ENCODE data around the gene CLCN7. TPM values are rescaled to one million over a fixed set of nuclear protein-coding genes. Genes with fewer than 3 reads are reported as not detected.
"Not testable (repeated sequence)": the region's sequence is repeated elsewhere in the genome, so short reads cannot be mapped to it uniquely, and the experiment has no call there.

The CLCN7 gene
- total RNA-seq, 1 experiment from 2014 or later, result 48.2 TPM

- DNase-seq (no peak), ATAC-seq (no peak)
- ChIA-PET POLR2A (ENCODE audit: unreplicated experiment) (no interaction called here), CTCF (no interaction called here)
- no peaks in the 10 kb centered on the region for H3K27me3 ChIP-seq (ENCODE audit: low read length)
- no peak overlapping the region for H3K4me2 ChIP-seq (ENCODE audit: low read length)
- no peak for TF ChIP-seq EZH2 (IDR thresholded peaks at IDR 0.05; ENCODE audit: low read length, unreplicated experiment)
- TF ChIP-seq, protein P1, sequence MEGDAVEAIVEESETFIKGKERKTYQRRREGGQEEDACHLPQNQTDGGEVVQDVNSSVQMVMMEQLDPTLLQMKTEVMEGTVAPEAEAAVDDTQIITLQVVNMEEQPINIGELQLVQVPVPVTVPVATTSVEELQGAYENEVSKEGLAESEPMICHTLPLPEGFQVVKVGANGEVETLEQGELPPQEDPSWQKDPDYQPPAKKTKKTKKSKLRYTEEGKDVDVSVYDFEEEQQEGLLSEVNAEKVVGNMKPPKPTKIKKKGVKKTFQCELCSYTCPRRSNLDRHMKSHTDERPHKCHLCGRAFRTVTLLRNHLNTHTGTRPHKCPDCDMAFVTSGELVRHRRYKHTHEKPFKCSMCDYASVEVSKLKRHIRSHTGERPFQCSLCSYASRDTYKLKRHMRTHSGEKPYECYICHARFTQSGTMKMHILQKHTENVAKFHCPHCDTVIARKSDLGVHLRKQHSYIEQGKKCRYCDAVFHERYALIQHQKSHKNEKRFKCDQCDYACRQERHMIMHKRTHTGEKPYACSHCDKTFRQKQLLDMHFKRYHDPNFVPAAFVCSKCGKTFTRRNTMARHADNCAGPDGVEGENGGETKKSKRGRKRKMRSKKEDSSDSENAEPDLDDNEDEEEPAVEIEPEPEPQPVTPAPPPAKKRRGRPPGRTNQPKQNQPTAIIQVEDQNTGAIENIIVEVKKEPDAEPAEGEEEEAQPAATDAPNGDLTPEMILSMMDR (conservative IDR thresholded peaks at IDR 0.05; ENCODE audit: low read depth, low read length), result no peak
- TF ChIP-seq EZH2phosphoT487 (IDR thresholded peaks at IDR 0.05; ENCODE audit: borderline replicate concordance, low read length), result no peak
- no peak overlapping the region for H3K4me3 ChIP-seq (ENCODE audit: low read length)
- no peaks in the 10 kb centered on the region for H3K9me3 ChIP-seq (ENCODE audit: low read length)
- BruUV-seq (replicated peaks), result no TSS peak
- H3K79me2 ChIP-seq (ENCODE audit: low read length), result peaks cover 43% of the 10 kb centered on the region
- no peak overlapping the region for H3K9ac ChIP-seq (ENCODE audit: low read length)
- H3K27ac ChIP-seq (ENCODE audit: low read length), result no peak overlapping the region
- H3F3A ChIP-seq (ENCODE audit: low read length, unreplicated experiment), result no peaks in the 10 kb centered on the region
- no peaks in the 10 kb centered on the region for H3K36me3 ChIP-seq (ENCODE audit: low read depth, low read length)
- no peaks in the 10 kb centered on the region for H4K20me1 ChIP-seq (ENCODE audit: low read length)
- intact Hi-C loops (cut with micrococcal nuclease), result no loop called here
- no peak overlapping the region for H2AFZ ChIP-seq (ENCODE audit: low read length)
- H3K9me2 ChIP-seq (replicated peaks; ENCODE audit: low read length), result no peaks in the 10 kb centered on the region
- no peaks in the 10 kb centered on the region; the same call in 1 of the 2 replicates for H3K4me1 ChIP-seq (ENCODE audit: insufficient read depth, low read length)
Observed at GRCh38 chr16:1469693-1470201, 5.1 kb downstream of the CLCN7 start.

GRCh38 chr16:1469141-1469540 is 5.7 kb downstream of the CLCN7 start:
- H3K9ac ChIP-seq (ENCODE audit: low read length); H3K4me1 ChIP-seq (ENCODE audit: insufficient read depth, low read length); H3F3A ChIP-seq (ENCODE audit: low read length, unreplicated experiment); H4K20me1 ChIP-seq (ENCODE audit: low read length); H3K27ac ChIP-seq (ENCODE audit: low read length); ATAC-seq; intact Hi-C loops (cut with micrococcal nuclease); POLR2A ChIA-PET (ENCODE audit: unreplicated experiment); H3K27me3 ChIP-seq (ENCODE audit: low read length); H3K36me3 ChIP-seq (ENCODE audit: low read depth, low read length); DNase-seq; H3K4me3 ChIP-seq (ENCODE audit: low read length); H3K9me2 ChIP-seq (replicated peaks; ENCODE audit: low read length); CTCF ChIA-PET; H3K4me2 ChIP-seq (ENCODE audit: low read length); BruUV-seq (replicated peaks); H3K9me3 ChIP-seq (ENCODE audit: low read length); H2AFZ ChIP-seq (ENCODE audit: low read length): not testable (repeated sequence)
- peaks cover 39% of the 10 kb centered on the region for H3K79me2 ChIP-seq (ENCODE audit: low read length)

DNA sequence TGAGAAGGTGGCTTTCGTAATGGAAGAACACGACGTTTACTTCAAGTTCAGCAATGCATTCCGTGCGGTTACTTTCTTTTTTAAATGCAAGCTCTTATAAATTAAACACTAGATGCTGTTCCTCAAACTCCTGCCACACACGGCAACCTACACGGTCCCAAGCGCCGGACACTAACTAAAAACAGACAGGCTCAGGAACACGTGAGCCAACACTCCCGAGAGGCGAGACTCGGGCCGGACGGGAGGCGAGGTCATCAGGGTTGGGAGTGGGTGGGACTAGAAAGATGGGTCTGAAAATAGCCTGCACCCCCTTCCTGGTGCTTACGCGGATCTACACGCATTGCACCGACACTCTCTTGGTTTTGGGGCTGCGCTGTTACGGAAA is 6.4 kb downstream of the CLCN7 start:
- H3K9me2 ChIP-seq (replicated peaks; ENCODE audit: low read length), result no peaks in the 10 kb centered on the region
- H3K9me3 ChIP-seq (ENCODE audit: low read length), result no peaks in the 10 kb centered on the region
- H3K27me3 ChIP-seq (ENCODE audit: low read length), result no peaks in the 10 kb centered on the region
- intact Hi-C loops (cut with micrococcal nuclease), result no loop called here
- H2AFZ ChIP-seq (ENCODE audit: low read length), result no peak overlapping the region
- H3K4me2 ChIP-seq (ENCODE audit: low read length), result no peak overlapping the region
- no peaks in the 10 kb centered on the region for H3F3A ChIP-seq (ENCODE audit: low read length, unreplicated experiment)
- H3K36me3 ChIP-seq (ENCODE audit: low read depth, low read length), result no peaks in the 10 kb centered on the region
- DNase-seq, result no peak
- no peak for TF ChIP-seq EZH2phosphoT487 (IDR thresholded peaks at IDR 0.05; ENCODE audit: borderline replicate concordance, low read length)
- TF ChIP-seq EZH2 (IDR thresholded peaks at IDR 0.05; ENCODE audit: low read length, unreplicated experiment), result no peak
- TF ChIP-seq, protein P1 (conservative IDR thresholded peaks at IDR 0.05; ENCODE audit: low read depth, low read length), result no peak
- BruUV-seq (replicated peaks), result no TSS peak
- H4K20me1 ChIP-seq (ENCODE audit: low read length), result no peaks in the 10 kb centered on the region
- ATAC-seq, result no peak
- H3K27ac ChIP-seq (ENCODE audit: low read length), result no peak overlapping the region
- H3K79me2 ChIP-seq (ENCODE audit: low read length), result peaks cover 32% of the 10 kb centered on the region; the same call in 1 of the 2 replicates
- no peak overlapping the region for H3K9ac ChIP-seq (ENCODE audit: low read length)
- ChIA-PET CTCF (no interaction called here), POLR2A (ENCODE audit: unreplicated experiment) (no interaction called here)
- H3K4me1 ChIP-seq (ENCODE audit: insufficient read depth, low read length), result no peaks in the 10 kb centered on the region; the same call in 1 of the 2 replicates
- no peak overlapping the region for H3K4me3 ChIP-seq (ENCODE audit: low read length)

Measured in PC-3 (cell line).